GM15510 (cell line): ENCODE results near the gene KCNJ14.

ENCODE experiments used
- POLR2A ChIP-seq: IDR thresholded peaks from 3 replicates; pipeline ENCODE4 v1.6.1; 2011; ENCODE audit warnings: borderline replicate concordance; ENCODE audit not compliant: insufficient read length; ENCODE audit errors: extremely low read depth

KCNJ14 gene

GRCh38 chr19:48511800-48512503 lies 56.6 kb downstream of the KCNJ14 start, which contains the start of gene LMTK3:
LMTK3 (minus strand) TSS chr19:48511835; CDS start chr19:48511576, 259 bp downstream.
- TF ChIP-seq POLR2A = no peak

- no peak for TF ChIP-seq POLR2A
These were observed 57.3 kb downstream of the KCNJ14 start for GRCh38 chr19:48512504-48513288.

- TF ChIP-seq POLR2A = peak; percentile 28
These were observed 58.1 kb downstream of the KCNJ14 start for GRCh38 chr19:48513289-48514122.

GRCh38 chr19:48514123-48514458 lies 58.7 kb downstream of the KCNJ14 start:
- no peak for TF ChIP-seq POLR2A

GRCh38 chr19:48516536-48516935 lies 61.2 kb downstream of the KCNJ14 start:
- TF ChIP-seq POLR2A = no peak
